HEK293T (cell line): Measurements from ENCODE around the gene HSPA1L.

ENCODE experiments used
- FOXM1 ChIP-seq: fragments of 450-650 bp; IDR thresholded peaks from 2 replicates; pipeline ENCODE4 v1.6.1; 2017; ENCODE audit warnings: mild to moderate bottlenecking, borderline replicate concordance
- ZNF384 ChIP-seq: fragments of 450-650 bp; IDR thresholded peaks from 2 replicates; pipeline ENCODE4 v1.6.1; 2016

- no peak for TF ChIP-seq ZNF384
- TF ChIP-seq FOXM1 = no peak
Measured at GRCh38 chr6:31850765-31851484, 35.8 kb upstream of the HSPA1L start.
